RWPE1 (cell line): ENCODE data around the gene KRT222.

Source experiments
- CTCF ChIA-PET: fragments of 350-600 bp; sonication (Branson Sonifier 250); formaldehyde crosslinking; extraction: SDS; loops from one replicate; lab custom pipeline; 2021; lab: Yijun Ruan, JAX
- POLR2A ChIA-PET: fragments of 400-600 bp; formaldehyde crosslinking; extraction: SDS; loops from one replicate; lab custom pipeline; 2020; ENCODE audit warnings: antibody characterized with exemption; ENCODE audit not compliant: low non-redundant PET; lab: Yijun Ruan, JAX
- DNase-seq: peaks from one replicate; pipeline ENCODE4 v3.0.0; 2012; ENCODE audit warnings: low spot score
- H3K27ac ChIP-seq: fragments of 450-650 bp; 2 replicates; pipeline ENCODE4 v1.5.1; 2017
- TF ChIP-seq, protein P1 (sequence below): fragments of 450-650 bp; conservative IDR thresholded peaks from 2 replicates; pipeline ENCODE4 v1.5.1; 2017; ENCODE audit warnings: low read depth, mild to moderate bottlenecking

KRT222 gene

DNA sequence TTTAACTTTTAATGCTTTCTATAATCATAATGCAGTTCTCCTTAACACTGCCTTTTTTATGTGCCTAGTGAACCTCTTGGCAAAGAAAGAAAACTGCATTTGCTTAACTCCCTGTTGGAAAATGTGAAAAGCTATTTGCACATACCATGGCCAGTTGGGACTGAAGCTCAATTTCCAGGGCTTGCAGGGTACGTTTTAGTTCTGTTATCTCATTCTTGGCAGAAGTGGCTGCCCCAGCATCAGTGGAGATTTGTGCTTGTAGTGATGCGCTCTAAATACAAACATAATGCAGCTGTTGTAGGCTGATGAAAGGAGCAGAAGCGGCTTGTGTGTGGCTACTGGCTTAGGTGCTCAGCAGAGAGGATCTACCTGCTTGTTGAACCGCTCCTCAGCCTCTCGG is 34.9 kb upstream of the KRT222 start:
- DNase-seq: no peak
- TF ChIP-seq, protein P1, sequence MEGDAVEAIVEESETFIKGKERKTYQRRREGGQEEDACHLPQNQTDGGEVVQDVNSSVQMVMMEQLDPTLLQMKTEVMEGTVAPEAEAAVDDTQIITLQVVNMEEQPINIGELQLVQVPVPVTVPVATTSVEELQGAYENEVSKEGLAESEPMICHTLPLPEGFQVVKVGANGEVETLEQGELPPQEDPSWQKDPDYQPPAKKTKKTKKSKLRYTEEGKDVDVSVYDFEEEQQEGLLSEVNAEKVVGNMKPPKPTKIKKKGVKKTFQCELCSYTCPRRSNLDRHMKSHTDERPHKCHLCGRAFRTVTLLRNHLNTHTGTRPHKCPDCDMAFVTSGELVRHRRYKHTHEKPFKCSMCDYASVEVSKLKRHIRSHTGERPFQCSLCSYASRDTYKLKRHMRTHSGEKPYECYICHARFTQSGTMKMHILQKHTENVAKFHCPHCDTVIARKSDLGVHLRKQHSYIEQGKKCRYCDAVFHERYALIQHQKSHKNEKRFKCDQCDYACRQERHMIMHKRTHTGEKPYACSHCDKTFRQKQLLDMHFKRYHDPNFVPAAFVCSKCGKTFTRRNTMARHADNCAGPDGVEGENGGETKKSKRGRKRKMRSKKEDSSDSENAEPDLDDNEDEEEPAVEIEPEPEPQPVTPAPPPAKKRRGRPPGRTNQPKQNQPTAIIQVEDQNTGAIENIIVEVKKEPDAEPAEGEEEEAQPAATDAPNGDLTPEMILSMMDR: no peak
- CTCF ChIA-PET: no interaction called here
- POLR2A ChIA-PET: no interaction called here
- H3K27ac ChIP-seq: no peak overlapping the region

DNA sequence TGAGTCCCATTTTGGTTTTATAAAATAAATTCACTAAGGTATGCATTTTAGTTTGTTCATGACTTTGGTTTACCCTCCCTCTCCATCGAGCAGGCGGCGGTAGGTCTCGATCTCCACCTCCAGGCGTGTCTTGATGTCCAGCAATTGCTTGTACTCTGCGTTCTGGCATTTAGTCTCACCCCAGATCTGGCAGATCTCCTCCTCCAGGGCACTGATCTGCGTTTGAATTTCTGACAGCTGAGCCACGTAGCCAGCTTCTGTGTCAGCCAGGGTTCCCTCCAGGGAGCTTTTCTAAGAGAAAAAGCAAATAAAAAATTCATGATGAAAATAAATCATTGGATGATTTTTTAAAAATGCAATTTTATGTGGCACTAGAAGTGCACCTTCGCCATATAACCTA is 34.4 kb upstream of the KRT222 start:
- no peak for DNase-seq
- H3K27ac ChIP-seq: no peak overlapping the region
- POLR2A ChIA-PET: no interaction called here
- CTCF ChIA-PET: no interaction called here
- TF ChIP-seq, protein P1: no peak

DNA sequence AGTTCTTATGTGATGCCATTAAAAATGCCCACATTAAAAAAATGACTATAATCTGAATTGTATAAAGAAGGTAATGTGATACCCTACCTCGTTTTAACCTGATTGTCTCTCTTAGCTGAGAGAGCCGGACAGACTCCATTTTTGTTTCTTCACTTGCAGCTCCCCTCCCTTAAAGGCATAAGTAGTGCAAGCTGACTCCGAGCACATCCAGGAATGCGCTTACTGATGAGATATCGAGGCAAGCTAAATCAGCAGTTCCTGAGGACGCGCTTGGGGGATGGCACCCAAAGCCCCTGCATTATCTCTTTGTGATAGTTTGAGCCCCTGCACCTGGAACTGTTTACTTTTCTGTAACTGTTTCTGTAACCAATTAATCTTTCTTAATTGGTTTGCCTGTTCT is 32.3 kb upstream of the KRT222 start:
- no peak for DNase-seq
- CTCF ChIA-PET: interaction anchor here (0.7 to 1.1 kb wide), 3 partner anchors 39 to 82 kb away, joined by 3 to 4 read pairs (median 3); no protein-coding TSS in a partner anchor
- TF ChIP-seq, protein P1: no peak

DNA sequence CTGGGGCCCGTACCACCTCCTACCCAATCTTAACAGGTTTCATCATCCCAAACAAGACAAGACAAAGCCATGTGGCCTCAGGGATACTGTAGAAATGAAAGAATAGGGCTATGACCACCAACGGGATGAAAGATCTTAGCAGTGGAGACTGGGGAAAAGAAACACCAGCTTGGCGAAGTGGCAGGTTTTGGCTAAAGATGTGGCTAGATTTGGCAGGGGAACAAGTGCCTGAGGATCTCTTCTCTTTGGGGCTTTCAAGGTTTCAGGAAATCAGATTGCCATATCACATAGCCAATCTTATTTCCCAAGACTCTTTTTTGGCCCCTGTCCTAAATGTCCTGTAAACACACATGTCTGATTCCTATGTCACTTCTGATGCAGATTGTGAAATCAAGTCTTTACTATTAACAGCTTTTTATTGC is 31.7 kb upstream of the KRT222 start:
- no peak overlapping the region for H3K27ac ChIP-seq
- TF ChIP-seq, protein P1: no peak
- DNase-seq: no peak
- ChIA-PET POLR2A (no interaction called here), CTCF (no interaction called here)

More for the DNA sequence above, 32.3 kb upstream of the KRT222 start:
- no peak overlapping the region for H3K27ac ChIP-seq
- POLR2A ChIA-PET: no interaction called here

DNA sequence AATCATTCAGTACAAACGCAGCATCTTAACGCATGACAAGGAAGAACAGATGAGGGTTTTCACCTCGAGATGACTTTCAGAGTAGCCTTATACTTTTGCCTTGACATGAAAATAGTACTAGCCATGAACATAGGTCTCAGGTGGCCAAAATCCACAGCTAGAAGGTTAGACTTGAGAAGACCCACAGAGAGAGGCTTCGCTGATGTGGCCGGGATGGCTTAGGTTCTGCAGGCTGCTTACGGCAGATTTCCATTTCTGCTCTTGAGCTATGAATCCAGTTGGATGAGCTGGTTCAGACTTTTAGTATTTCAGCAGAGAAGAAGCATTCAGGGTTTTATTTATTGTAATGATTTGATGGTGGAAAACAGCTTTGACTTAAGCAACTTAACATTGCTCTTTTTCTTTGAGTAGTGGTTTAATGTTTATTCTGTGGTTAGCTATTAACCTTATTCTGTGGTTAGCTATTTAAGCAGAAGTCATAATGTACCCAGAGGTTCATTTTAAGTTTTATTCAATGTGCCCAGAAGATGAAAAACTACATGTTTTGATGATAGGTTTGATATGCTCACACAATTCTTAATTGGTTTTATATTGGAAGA is 31.0 kb upstream of the KRT222 start:
- no peak overlapping the region for H3K27ac ChIP-seq
- CTCF ChIA-PET: no interaction called here
- POLR2A ChIA-PET: no interaction called here
- DNase-seq: no peak
- TF ChIP-seq, protein P1: no peak

DNA sequence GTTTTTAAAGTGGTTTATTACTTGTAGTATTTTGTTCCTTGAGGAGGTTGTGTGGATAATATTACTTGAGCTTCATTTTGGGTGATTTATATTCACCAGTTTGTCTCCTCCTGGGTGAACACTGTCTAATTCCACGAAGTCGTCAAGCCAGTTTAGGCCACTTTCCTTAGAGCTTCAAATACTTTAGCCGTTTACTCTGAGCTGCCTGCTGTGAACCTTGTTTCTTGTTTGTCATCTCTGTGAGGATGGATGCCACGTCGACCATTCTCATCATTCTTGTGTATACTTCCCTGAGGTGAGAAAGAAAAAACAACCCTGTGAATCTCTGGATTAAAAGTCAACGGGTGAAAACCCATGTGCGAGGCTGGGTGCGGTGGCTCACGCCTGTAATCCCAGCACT is 29.6 kb upstream of the KRT222 start:
- TF ChIP-seq, protein P1: no peak
- CTCF ChIA-PET: interaction anchor here (0.6 kb wide), 1 partner anchor 24 kb away, joined by 3 read pairs; no protein-coding TSS in a partner anchor
- no peak overlapping the region for H3K27ac ChIP-seq
- DNase-seq: no peak
- POLR2A ChIA-PET: interaction anchor here (1.8 kb wide), 1 partner anchor 48 kb away, joined by 5 read pairs; no protein-coding TSS in a partner anchor
